ENCODE measurements around the gene MOV10L1.

DNA sequence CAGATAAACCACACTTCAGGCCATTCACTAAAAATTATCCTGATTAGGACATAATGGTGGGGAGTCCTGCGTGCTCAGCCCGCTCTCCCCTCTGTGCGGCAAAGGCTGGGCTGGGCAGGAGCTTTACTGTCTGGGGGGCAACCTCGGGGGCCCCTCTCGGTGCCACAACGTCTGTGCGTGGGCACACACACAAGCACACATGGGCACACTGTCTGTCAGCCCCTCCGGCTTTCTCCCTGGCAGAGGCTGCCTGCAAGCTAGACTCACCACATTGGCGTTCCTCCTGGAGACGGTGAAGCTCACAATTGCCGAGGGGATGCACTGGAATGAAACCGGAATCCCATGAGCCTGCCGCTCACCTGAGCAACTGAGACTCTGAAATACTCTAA, 9.7 kb upstream of the MOV10L1 start:
- TF ChIP-seq, protein P1, sequence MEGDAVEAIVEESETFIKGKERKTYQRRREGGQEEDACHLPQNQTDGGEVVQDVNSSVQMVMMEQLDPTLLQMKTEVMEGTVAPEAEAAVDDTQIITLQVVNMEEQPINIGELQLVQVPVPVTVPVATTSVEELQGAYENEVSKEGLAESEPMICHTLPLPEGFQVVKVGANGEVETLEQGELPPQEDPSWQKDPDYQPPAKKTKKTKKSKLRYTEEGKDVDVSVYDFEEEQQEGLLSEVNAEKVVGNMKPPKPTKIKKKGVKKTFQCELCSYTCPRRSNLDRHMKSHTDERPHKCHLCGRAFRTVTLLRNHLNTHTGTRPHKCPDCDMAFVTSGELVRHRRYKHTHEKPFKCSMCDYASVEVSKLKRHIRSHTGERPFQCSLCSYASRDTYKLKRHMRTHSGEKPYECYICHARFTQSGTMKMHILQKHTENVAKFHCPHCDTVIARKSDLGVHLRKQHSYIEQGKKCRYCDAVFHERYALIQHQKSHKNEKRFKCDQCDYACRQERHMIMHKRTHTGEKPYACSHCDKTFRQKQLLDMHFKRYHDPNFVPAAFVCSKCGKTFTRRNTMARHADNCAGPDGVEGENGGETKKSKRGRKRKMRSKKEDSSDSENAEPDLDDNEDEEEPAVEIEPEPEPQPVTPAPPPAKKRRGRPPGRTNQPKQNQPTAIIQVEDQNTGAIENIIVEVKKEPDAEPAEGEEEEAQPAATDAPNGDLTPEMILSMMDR (IDR thresholded peaks at IDR 0.05) = no peak
- no peak for TF ChIP-seq POLR2A (IDR thresholded peaks at IDR 0.05)

Data from suprapubic skin (tissue), 3 donors.